Fibroblast of skin of right biceps (primary cell): ENCODE measurements around the gene PAPPA2.
A peak's percentile ranks its signal among the peaks of the same experiment; 100 is the strongest.

Experiments
- DNase-seq: peaks from one replicate; pipeline ENCODE4 v3.0.0-alpha.2; 2013

PAPPA2 gene

DNA sequence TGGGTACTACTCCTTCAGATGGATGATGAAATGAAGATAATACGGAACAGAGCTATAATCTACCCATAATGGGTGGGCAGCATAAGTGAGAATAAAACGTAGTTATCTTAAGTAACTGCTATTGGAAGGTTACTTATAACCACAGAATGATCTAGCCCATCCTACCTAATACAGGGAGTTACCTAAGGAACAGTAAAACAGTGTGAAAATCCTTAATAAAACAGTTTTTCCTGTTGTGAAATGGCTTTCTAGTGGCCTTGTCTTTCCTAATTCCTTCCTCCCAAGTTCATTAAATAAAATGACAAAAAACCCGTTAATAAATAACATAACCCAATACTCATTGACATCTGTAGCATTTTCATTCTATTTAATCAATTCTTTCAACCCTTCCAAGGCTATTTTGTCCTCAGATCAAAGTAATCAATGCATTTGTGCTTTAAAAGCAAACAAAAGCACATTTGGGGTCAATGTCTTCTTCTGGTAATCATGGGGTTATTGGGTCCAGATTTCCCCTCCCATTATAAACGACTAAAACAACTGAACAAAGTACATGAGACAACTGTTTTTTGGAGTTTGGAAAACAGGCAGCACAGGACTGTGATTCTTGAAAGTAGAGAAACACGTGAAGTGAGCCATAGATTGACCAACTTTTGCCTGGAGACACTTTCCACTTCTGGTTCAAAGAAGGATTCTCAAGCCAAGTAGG, 42.0 kb downstream of the PAPPA2 start:
- no peak for DNase-seq

DNA sequence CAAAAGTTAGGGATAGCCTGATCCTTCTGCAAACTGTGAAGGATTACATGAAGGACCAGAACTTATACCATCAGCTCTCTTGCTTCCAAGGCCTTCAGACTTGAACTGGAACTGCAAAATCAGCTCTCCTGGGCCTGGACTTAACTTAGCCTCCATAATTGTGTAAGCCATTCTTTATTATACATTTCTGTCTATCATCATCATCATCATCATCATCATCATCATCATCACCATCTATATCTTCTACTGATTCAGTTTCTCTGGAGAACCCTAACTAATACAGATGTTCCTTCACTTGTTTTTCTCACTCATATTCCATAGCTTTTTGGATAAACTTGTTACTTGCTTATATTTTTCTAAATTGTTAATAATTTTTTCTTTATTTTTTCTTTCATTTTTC, 50.0 kb downstream of the PAPPA2 start:
- DNase-seq, result no peak

DNA sequence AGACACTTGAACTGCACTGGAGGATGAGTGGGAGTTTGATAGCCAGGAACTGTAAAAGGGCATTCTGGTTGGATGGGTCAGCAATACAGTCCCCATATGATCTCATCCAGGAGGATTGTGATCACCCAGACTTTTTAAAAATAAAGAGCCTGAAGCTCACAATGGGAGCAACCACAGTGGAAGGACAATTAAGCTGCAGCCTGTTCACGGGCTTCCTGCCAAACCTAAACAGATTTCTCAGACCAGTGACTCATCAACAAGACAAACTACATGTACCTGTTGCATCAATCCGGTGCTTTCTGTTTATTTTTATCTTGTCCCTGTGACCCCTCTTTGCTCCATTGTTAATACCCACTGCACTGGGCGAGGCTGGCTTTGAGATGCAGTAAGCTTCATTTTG, 52.3 kb downstream of the PAPPA2 start:
- peak; percentile 70 for DNase-seq

DNA sequence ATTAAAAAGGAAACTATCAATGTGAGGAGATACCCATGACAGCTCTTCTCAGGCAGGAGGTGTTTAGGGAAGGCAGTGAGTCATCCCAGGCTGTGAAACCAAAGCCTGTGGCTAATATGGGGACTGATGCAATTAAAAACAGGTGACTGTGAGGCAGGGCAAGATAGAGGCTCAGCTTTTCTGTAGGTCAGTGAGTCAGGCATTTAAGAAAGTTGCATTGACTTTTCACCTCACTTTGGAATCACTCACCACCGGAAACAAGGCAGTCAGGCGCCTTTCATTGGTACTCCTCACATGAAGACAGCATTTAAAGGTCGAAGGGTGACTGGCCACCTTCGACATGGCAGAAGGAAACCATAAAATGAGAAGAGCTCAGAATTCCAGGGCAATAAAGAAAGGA, 54.5 kb downstream of the PAPPA2 start:
- DNase-seq, result peak; percentile 51

DNA sequence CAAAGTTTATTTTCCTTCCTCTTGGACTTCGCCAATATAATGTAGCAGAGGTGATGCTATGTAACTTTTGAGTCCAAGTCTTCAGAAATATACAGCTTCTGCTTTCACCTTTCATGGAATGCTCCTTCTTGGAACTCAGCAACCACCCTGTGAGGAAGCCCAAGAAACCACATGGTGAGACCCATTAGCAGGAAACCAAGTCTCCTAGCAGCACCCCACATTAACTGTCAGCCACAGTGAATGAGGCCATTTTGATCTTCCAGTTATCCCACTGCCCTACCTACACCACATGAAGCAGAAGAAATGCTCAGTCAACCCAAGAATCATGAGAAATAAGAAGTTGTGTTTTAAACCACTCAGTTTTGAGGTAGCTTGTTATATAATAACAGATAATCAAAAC, 58.2 kb downstream of the PAPPA2 start:
- no peak for DNase-seq

DNA sequence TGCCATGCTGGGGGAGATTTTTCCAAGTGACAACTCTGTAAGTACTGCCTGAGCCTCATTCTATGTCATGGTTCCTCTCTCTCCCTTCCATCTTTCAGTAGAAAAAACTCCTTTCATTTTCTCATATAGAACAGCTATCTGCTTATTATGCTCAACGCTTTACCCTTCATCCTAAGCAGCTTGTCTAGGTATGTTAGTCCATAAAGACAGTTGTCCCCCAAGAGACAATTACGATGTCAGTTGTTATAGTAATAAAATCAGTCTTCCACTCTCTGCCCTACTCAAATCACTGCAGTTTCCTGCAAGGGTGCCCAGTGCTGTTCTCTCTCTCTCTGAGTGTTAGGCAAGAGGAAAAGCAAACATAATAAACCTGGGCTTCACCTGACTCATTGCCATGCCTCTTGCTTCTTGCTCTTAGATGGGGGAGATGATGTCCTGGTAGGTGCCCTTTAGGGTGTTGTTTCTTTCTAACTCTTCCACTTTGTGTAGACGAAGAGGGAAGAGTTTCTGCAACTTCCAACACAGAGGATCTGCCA, 59.4 kb downstream of the PAPPA2 start:
- no peak for DNase-seq

DNA sequence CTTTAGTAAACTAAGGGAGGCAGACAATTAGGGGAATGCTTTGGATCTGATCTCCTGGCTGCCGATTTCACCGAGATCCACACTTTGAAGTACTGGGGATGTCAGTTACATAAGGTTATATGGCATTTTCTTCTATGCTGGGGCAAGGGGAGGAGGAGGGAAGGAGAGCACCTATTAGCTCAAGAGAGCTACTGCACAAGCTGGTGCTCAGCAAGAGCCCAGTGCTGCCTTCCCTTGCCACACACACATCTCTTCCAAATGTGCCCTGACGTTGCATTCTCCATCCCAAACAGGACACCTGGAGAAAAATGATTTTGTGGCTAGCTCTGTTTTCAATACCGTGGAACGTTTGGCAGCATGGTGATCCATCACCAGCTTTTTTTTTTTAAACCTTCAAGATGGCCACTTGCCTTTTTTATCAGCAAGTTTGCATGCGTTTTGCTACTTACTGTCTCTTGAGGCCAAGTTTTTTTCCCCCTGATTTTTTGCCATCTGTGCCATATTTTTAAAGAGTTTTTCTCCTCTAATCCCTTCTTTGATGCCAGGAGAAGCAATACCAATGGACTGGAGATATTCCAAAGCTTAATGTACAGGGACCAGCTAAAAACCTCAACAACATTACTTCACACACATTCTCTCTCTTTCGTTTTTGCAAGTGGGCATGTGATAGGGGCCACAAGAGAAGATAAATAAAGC, 66.6 kb downstream of the PAPPA2 start:
- DNase-seq, result no peak

DNA sequence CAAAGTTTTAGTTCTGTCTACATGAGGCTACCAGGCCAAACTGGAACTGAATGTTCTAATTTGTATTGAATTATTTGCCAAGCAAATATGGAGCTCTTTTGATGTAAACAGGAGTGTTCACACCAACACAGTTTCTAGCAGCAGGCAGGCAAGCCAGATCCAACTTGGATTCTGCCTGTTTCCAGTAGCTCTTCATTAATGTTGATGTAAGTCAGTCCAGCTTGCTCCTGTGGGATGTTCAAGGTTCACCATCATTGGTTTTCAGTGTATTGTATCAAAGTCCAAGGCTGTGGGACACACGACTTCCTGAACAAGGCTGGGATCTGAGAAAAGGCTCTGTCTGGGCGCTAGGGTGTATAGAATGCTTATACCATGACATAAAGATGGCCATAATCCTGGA, 68.1 kb downstream of the PAPPA2 start:
- DNase-seq, result no peak

DNA sequence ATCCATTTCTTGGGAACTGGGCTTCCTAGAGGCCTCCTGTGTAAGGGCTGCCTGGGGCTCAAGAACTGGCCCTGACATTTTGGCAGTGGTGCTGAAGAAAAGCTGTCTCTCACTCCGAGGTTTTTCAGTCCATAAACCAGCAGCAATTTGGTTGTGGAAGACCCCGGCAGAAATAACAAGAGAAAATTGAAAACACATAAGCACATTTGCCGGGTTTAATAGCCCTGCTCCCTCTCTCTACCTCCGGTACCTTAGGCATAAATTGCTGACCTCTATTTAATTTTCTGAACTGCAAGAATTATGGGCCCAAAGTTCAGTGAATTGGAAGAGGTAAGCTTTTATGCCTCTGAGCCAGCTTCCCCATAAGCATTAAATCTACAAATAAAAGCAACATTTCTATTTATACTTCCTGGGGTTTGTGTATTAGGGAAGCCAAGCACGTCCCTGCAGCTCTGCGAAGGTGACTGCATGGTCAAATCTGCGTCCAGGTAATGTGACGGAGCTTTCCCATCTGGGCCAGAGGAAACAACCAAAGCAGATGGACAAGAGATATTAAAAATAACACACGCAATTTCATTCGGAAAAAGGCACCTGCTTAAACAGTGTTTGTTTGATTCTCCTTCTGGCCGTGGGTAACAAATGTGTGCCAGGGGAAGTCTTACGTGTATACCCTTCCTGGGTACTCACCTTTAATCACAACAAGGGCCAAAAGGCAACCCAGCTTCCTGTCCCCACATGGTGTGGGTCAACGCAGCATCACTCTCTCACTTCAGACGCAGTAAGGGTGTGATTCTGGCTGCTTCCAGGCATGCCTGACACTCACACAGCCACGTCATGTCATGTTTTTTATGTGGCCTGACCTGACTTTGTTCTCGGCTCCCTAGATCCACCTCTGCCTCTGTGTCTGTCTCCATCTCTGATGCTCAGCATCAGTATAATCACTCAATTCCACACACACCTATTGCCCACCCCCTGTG, 69.2 kb downstream of the PAPPA2 start:
- DNase-seq, result no peak

DNA sequence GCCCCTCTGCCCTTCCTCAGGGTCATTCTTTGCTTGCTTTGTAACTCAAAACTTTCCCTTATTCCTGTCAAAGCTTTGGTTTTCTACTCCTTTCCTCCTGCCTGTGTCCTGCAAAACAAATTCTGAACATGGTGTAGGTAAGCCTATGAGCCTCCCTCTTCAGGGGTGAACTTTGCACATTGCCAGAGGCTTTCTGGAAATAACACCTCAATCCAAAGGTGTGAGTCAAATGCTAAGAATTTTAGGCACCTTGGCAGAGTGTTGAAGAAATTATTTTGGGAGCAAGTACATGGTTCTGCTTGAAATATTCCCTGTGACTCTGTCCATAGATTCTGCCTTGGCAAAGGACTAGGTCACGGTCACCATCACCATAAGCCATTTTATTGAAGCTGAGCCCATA, 70.0 kb downstream of the PAPPA2 start:
- no peak for DNase-seq

DNA sequence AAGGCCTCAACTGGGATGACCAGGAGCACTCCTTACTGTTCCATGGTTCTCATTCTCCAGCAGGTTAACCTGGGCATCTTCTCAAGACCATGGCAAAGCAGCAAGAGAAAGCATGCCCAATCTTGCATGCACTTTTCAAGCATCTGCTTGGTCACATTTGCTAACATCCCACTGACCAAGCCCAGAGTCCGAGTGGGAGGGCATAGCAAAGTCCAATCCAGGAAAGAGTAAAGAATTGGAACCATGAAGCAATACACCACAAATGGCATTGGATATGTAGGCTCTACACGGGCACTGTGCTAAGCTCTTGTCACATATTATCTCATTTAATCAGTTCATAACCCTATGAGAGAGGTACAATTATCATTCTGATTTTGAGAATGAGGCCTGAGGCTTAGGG, 73.6 kb downstream of the PAPPA2 start:
- DNase-seq, result no peak

DNA sequence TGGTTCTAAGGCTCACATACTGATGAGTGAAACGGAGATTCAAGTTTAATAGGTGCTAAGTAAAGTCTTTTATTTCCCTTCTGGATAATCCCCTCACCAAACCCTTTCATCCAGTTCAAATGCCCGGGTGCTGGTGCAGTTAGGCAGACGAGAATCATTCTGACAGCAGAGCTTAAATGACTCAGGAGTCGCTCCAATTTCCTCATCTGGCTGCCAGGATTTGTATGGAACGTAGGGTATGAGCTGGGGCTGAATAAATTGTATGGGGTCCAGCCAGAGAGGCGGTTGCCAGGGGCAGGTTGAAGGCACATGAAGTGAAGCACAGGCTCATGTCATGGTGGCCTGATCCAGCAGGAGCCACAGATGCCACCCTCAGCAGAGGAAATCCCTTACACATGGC, 76.0 kb downstream of the PAPPA2 start:
- DNase-seq, result no peak

DNA sequence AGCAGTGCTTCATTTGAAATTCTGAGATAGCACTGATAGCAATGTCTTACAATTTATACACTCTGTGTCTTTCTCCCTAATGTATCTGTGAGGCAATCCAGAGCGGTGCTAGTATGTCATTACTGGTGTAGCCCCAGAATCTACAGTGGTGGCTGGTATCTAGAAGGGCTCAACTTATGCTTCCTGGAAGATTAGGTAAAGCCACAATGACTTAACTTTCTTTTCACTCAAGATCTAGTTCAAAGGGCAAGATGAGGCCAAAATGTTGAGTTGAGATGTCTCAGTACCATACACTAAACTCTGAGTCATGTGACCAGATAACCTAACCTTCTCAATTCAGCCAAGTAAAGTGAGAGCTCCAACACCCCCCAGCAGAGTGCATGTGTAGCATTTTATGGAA, 77.5 kb downstream of the PAPPA2 start:
- DNase-seq, result no peak

DNA sequence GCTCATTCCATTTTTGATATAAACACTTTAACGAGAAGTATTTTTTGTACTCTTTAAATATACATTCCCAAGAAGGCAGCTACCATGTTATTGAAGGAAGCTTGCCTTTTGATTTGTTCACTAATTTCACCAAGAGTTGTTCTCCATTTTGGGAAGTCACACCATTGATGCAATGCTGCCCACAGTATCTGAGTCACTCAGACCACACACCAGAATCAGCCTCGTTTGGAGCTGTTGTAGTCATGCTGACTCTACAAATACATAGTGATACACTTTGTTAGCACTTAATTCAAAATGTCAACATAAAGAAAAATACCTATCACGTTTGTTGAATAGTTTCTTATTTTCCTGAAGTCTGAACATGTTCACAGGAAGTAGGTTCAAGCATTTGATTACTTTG, 78.7 kb downstream of the PAPPA2 start:
- DNase-seq, result peak; percentile 33

DNA sequence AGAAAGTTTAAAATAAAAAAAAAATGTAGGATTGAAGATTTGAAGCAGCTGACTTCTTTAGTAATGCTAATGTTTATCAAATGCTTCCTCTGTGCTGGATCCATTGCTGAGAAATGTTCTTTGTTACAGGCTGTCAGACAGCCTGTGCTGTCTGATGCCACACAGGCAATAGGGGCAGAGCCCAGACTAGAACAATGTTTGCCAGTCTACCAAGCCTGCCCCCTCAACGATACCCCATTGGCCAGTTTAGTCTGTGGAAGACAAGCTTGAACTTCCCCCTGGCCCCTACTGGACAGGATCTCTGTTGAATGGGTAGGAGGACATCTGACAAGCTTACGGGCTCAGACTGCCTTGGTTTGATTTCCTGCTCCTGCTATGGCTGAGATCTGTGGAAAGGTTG, 79.4 kb downstream of the PAPPA2 start:
- no peak for DNase-seq

DNA sequence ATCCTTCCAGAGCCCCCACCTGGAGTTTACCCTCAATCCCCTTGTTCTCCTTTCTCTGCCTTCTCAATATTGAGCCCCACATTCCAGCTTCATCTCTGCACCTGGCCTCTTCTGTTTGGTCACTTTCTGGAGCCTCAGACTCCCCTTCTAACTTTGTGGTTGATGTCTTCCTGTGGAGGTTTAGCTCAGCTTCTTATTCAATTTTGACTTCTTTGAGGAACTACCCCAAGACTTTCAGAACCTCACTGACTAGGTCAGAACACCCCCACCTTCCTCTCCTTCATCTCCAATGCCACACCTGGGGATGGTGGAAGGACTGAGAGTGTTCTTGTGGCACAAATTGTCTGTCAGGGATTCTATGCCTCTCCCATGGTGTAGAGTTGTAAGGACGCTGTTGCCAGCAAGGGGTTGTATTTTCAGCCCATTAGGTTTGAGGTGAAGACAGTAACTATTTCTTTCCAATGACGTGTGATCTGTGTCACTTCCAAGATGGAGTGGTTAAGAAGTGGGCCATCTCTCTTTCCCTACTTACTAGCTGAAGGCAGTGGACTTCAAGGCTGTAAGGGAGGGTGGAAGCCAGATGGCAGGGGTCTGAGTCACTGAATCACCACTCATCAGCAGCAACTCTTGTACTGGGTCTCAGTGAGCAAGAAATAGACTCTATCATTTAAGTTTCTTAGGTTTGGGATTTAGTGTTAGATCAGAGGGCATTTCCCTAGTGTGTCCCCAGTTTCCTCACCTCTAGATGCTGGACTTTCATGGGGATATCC, 80.6 kb downstream of the PAPPA2 start:
- DNase-seq, result no peak

DNA sequence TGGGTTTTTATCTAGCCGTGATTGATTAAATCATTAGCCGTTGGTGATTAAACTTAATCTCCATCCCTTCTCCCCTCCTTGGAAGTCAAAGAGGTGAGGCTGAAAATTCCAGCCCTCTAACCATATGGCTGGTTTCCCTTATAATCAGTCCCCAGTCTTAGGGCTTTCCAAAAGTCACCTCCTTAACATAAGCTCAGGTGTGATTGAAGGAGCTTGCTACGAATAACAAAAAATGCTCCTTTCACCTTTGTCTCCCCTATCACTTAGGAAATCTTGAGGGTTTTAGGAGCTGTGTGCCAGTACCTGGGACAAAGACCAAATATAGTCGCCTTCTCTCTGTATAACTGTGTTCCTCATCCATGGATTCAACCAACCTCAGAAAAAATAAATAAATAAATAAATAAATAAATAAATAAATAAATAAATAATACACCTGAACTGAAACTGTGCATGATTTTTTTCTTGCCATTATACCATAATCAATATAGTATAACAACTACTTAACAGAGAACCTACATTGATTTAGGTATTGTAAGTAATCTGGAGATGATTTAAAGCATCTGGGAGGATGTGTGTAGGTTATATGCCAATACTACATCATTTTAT, 82.2 kb downstream of the PAPPA2 start:
- DNase-seq, result no peak

DNA sequence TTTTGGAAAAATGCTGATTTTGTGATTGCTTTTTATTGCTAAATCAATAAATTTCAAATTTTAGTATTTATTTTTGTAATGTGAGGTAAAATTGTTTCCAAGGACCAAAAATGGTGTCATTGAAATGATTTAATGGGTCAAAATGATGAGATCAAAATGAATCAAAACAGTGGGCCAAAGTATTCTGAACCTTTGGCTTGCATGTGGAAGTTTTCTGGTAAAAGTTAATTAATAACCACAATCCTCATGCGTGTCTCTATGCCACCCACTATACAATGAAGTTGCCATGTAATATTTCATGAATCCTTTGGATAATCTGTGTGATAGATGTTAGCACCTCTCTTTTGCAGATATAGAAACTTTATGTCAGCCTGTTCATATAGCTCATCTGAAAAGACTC, 83.8 kb downstream of the PAPPA2 start:
- DNase-seq, result no peak

DNA sequence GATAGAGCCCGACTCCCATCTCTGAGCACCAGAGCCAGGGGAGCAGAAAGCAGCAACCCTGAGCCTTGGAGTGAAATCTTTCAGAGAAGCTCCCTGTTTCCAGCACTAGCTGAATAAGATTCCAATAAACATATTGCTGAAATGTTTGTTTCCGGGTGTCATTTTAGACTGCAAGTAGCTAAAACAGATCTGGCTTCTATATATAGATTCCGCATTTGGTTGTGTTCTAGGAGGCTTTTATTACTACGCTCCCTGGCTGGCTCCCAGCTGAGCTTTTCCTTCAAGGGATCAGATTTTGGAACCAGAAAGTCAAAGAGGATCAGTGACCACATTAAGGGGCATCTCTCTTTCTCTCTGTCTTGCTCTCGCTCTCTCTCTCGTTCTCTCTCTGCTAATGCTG, 88.2 kb downstream of the PAPPA2 start:
- DNase-seq, result no peak

DNA sequence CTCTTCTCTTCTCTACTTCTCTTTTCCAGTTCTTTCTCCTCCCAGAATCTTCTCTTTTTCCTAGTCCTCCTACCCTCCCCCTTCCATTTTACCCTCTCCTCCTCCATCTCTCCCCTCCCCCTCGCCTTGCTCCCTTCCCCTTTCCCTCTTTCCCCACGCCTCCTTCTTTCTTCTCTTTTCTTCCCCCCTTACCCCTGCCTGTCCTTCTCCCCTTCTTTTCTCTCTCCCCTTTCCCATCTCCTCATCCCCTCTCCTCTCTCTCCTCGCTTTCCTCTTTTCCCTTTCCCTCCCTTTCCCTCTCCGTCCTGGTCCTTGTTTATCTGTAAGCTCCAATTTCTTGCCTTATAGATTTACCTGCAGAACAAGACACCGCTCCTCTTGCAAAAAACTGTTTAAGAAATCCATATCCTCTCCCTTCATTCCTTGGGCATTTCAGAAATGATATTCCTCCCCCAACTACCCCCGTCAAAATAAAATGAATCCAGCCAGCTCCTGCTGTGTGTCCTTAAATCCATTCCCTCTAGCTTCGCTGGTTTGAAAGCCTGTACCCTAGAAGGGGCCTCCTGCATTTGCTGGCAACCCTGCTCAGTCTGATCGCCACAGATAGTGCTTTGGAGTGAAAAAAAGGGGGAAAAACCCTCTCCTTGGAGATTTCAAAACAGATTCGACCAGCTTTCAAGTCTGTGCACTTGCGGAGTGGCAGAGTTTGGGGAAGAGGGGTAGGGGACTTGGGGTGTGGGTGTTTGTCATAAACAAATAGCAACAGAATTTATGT, 89.4 kb downstream of the PAPPA2 start:
- DNase-seq, result no peak

DNA sequence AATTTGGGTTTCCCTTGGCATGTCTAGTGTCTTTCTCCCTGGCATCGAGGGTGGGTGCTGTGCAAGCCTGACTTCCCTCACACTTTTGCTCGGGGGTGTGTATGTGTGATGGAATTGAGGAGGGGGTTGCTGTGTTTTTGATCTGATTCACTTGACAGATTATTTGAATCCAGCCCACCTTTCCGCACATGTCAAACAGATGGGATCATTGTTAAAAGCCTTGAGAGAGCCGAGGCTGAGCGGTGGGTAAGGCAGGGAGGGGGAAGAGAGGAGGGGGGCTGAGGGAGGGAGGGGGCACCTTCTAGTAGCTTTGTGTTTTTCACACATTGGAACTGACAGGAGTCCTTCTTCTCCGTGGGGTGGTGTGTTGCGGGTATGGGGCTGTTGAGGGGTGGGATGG, 90.0 kb downstream of the PAPPA2 start:
- no peak for DNase-seq
